Measurements from ENCODE around the gene ROCK2. TPM values are rescaled to one million over a fixed set of nuclear protein-coding genes. Genes with fewer than 3 reads are reported as not detected.

ROCK2 gene
- polyA plus RNA-seq, 3 donors, result 2.8 to 10.2 (median 4.3) TPM

DNA sequence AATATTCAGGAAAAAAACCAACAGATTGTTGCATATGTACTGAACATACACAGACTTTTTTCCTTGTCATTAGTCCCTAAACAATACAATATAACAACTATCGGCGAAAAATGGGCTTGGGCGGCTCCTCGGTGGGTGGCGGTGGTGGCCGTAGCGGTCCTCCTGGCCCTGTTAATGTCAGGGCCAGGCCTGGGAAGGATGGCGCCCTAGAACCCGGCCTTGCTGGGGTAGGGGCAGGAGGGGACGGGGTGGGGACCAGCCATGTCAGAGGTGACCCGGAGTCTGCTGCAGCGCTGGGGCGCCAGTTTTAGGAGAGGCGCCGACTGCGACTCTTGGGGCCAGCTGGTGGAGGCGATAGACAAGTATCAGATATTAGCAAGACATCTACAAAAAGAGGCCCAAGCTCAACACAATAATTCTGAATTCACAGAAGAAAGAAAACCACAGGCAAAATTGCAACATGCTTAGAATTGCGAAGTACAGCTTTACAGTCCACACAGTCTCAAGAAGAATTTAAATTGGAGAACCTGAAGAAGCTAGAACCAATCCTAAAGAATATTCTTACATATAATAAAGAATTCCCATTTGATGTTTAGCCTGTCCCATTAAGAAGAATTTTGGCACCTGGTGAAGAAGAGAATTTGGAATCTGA is 36.5 kb downstream of the ROCK2 start:
- no peaks in the 10 kb centered on the region for H3K27me3 ChIP-seq (ENCODE audit: control insufficient read depth in 2 of 2, insufficient read depth in 2 of 2, low read length in 2 of 2)
- no peaks in the 10 kb centered on the region for H3K9me3 ChIP-seq (replicated peaks in 1 of 2; ENCODE audit: control insufficient read depth in 1 of 2, insufficient read depth in 1 of 2, low read length in 2 of 2)
- H3K4me2 ChIP-seq (replicated peaks; ENCODE audit: extremely low read depth, low read length, poor library complexity, severe bottlenecking), result no peak overlapping the region
- peaks cover 98% of the 10 kb centered on the region for H3K79me2 ChIP-seq (ENCODE audit: insufficient read depth, low read length)
- Mint-ChIP-seq H3K4me3 (no peak overlapping the region), H3K27me3 (ENCODE audit: low read depth in 3 of 3) (peaks cover 0 to 2% (median 0%) of the 10 kb centered on the region in 3 donors), H3K27ac (peak overlapping the region in 3 of 7 donors; percentile 68 to 72 (median 72)), H3K9me3 (no peaks in the 10 kb centered on the region), H3K4me1 (peaks cover 31% of the 10 kb centered on the region), H3K36me3 (no peaks in the 10 kb centered on the region)
- no peak overlapping the region for H3K9ac ChIP-seq (ENCODE audit: insufficient read depth, low read length, poor library complexity, severe bottlenecking)
- H3K36me3 ChIP-seq (replicated peaks in 1 of 2; ENCODE audit: control insufficient read depth in 1 of 2, insufficient read depth in 2 of 2, low read length in 2 of 2), result no peaks in the 10 kb centered on the region
- no peak overlapping the region for H3K27ac ChIP-seq (ENCODE audit: low read depth in 1 of 2, low read length in 2 of 2)
- no peak overlapping the region for H2AFZ ChIP-seq (ENCODE audit: insufficient read depth, low read depth, low read length, poor library complexity, severe bottlenecking)
- no peak for DNase-seq
- intact Hi-C loops (cut with micrococcal nuclease), result no loop called here
- TF ChIP-seq, protein P1, sequence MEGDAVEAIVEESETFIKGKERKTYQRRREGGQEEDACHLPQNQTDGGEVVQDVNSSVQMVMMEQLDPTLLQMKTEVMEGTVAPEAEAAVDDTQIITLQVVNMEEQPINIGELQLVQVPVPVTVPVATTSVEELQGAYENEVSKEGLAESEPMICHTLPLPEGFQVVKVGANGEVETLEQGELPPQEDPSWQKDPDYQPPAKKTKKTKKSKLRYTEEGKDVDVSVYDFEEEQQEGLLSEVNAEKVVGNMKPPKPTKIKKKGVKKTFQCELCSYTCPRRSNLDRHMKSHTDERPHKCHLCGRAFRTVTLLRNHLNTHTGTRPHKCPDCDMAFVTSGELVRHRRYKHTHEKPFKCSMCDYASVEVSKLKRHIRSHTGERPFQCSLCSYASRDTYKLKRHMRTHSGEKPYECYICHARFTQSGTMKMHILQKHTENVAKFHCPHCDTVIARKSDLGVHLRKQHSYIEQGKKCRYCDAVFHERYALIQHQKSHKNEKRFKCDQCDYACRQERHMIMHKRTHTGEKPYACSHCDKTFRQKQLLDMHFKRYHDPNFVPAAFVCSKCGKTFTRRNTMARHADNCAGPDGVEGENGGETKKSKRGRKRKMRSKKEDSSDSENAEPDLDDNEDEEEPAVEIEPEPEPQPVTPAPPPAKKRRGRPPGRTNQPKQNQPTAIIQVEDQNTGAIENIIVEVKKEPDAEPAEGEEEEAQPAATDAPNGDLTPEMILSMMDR (IDR thresholded peaks at IDR 0.05), result no peak
- no peak overlapping the region for H3K4me3 ChIP-seq (replicated peaks in 1 of 3; ENCODE audit: low read depth in 2 of 3, low read length in 3 of 3)
- peaks cover 95% of the 10 kb centered on the region for H4K20me1 ChIP-seq (ENCODE audit: insufficient read depth, low read length)
- H3K4me1 ChIP-seq (ENCODE audit: control insufficient read depth in 1 of 2, insufficient read depth in 2 of 2, low read length in 2 of 2), result peaks cover 8 to 49% of the 10 kb centered on the region in 2 donors
- WGBS (ENCODE audit: insufficient coverage), result 100% methylated on average over 1 of the region's 18 CpGs

DNA sequence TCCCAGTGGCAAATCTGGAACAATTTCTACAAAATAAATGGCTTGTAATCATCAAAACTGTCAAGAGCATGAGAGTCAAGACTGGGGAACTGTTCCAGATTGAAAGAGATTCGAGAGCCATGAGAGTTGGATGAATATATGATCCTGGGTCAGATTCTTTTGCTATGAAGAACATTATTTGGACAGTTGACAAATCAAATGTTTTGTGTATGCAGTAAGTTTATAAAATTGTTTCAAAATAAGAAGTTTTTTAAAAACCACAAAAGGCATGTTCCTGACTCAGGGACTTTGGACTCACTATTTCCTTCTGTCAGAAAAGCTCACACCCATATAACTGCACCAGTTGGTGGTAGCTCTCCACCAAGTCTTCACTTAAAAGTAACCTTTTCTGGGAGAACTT is 38.5 kb downstream of the ROCK2 start:
- Histone ChIP-seq H2AFZ (ENCODE audit: insufficient read depth, low read depth, low read length, poor library complexity, severe bottlenecking) (no peak overlapping the region), H3K4me3 (replicated peaks in 1 of 3; ENCODE audit: low read depth in 2 of 3, low read length in 3 of 3) (no peak overlapping the region), H3K27ac (ENCODE audit: low read depth in 1 of 2, low read length in 2 of 2) (no peak overlapping the region), H3K9ac (ENCODE audit: insufficient read depth, low read length, poor library complexity, severe bottlenecking) (no peak overlapping the region), H3K9me3 (replicated peaks in 1 of 2; ENCODE audit: control insufficient read depth in 1 of 2, insufficient read depth in 1 of 2, low read length in 2 of 2) (no peaks in the 10 kb centered on the region), H3K27me3 (ENCODE audit: control insufficient read depth in 2 of 2, insufficient read depth in 2 of 2, low read length in 2 of 2) (no peaks in the 10 kb centered on the region), H3K4me1 (ENCODE audit: control insufficient read depth in 1 of 2, insufficient read depth in 2 of 2, low read length in 2 of 2) (peaks cover 8 to 49% of the 10 kb centered on the region in 2 donors), H3K36me3 (replicated peaks in 1 of 2; ENCODE audit: control insufficient read depth in 1 of 2, insufficient read depth in 2 of 2, low read length in 2 of 2) (no peaks in the 10 kb centered on the region), H3K79me2 (ENCODE audit: insufficient read depth, low read length) (peaks cover 95% of the 10 kb centered on the region), H3K4me2 (replicated peaks; ENCODE audit: extremely low read depth, low read length, poor library complexity, severe bottlenecking) (no peak overlapping the region), H4K20me1 (ENCODE audit: insufficient read depth, low read length) (peaks cover 91% of the 10 kb centered on the region)
- intact Hi-C loops (cut with micrococcal nuclease), result no loop called here
- no peaks in the 10 kb centered on the region for H3K27me3 Mint-ChIP-seq (ENCODE audit: low read depth in 3 of 3)
- TF ChIP-seq, protein P1 (IDR thresholded peaks at IDR 0.05), result no peak
- no peaks in the 10 kb centered on the region for H3K9me3 Mint-ChIP-seq
- H3K36me3 Mint-ChIP-seq, result no peaks in the 10 kb centered on the region
- no peak overlapping the region for H3K4me3 Mint-ChIP-seq
- H3K27ac Mint-ChIP-seq, result no peak overlapping the region
- 100% methylated on average over 1 of the region's 1 CpG for WGBS (ENCODE audit: insufficient coverage)
- no peak for DNase-seq
- H3K4me1 Mint-ChIP-seq, result peaks cover 30% of the 10 kb centered on the region
